GM19035 (cell line): Measurements from ENCODE around the gene NPFF.

Experiments
- ATAC-seq: cut with Tn5 transposase; IDR thresholded peaks from one replicate; pipeline ENCODE4 v1.9.1; 2021; ENCODE audit not compliant: unreplicated experiment

Gene NPFF

DNA sequence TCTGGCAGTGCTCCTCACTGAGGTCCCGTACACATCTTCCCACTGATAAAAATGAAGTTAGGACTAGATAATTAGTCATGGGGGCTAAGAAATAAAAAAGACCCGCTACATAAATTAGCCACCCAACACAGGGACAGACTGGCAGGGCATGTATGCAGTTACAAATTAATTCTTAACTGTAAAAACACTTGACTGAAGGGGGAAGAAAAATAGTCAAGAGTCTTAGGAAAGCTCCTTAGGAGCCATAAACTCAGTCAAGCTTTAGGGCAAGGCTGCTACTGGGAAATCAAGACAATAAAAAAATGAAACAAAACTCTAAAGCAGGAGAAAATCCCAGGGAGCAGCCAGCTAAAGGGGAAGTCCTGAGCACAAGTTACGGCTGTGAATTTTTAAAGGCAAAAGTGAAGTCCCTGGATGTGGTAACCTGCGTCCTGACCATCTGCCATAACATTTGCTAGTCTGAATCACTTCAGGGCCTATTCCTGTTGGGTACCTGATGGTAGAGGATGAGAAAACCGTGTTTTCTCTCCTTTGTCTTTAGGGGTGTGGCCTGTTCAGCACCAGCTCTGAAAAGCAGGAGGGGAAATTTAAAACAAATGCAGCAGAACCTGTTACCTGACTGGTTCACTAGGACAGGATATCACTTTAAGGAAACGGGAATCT lies 7.5 kb upstream of the NPFF start:
- no peak for ATAC-seq

DNA sequence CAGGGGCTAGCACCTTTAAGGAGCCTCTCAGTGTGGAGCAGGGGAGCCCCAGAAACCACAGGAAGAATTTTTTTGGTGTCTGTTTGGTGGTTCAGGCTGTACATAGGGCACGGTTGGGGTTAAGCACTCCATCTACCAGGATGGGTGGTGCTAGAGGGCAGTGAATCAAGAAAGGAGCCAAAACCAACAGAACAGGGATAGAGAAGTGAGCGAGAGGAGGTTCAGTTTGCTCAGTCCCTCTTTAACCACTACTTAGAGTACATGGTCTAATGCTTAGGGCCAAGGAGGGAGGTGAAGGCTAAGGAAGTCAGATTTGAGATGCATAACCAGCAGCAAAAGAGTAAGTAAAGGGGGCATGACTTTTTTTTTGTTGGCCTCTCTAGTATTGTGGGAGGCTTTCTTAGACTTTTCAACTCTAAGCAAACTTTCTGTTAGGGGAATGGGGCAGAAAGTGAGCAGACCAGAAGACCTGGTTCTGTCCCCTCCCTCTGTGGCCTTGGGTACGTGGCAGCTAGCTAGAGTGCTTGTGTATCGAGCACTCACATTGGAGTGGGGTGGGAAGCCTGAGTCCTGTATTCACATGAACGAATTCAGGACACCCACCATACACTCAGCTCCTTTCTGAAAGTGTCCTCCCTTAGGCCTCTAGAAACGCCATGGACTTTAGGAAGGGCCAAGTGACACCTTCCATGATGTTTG lies 6.6 kb upstream of the NPFF start:
- ATAC-seq, result no peak

DNA sequence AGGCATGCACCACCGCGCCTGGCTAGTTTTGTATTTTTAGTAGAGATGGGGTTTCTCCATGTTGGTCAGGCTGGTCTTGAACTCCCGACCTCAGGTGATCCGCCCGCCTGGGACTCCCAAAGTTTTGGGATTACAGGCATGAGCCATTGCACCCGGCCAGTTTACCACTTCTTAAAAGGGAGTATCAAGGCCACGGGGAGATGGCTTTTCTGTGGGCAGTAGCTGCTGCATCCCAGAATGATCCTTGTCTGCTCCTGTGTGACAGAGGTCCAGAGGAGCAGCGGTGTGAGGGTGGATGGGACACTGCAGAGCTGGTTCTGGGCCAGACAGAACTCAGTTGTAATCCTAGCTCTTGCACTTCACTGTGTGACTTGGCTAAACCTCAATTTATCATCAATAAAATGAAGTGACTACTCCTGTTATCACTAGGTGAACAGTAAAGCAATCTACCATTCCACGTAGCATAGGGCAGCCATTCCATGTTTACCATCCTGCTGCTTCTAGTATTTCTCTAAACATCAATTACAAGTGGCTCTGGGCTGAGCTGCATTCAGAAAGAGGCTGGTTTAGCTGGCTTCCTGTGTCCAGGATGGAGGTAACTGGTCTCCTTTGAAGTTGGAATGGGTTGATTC lies 3.0 kb upstream of the NPFF start:
- ATAC-seq, result no peak

DNA sequence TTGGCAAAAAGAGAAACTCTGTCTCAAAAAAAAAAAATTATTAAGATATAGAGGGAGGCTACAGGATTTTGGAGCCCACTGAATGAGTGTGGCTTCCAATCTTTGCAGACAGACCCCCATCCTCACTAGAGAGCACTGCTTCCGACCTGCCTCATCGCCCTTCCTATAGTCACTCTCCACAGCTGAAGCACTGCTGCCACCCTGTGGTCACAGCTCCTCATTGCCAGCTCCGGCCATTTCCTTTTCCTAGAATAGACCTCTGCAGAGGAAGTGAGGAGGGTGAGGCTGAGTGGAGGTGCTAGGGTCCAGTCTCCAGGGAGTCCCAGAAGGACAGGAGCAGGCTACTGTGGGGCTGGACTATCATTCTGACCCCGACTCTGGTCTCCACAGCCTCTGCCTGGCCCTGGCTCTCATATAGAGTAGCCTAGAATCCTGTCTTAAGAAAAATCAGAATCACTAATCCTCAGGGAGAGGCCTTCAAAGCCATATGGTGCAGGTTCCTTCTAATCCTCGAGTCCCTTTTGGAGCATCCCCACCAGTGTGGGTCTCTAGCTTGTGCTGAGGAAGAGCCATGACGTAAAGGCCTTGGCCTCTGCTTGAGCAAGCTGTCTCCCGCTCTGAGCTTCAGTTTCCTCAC lies 1.4 kb upstream of the NPFF start:
- ATAC-seq, result peak; percentile 88

DNA sequence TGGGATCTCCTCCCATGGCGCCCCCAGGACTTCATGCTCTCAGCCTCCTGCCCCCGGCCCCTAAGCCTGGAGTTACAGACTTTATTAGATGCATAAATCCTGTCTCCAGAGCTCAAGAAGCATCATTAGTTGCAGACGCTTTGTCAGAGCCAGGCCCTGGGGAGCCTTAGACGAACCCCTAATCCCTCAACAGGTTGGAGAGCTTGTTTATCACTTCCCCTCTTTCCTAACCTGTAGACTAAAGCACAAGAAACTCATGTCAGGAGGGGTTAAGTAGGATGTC lies 260 bp upstream of the NPFF start:
- ATAC-seq, result no peak

DNA sequence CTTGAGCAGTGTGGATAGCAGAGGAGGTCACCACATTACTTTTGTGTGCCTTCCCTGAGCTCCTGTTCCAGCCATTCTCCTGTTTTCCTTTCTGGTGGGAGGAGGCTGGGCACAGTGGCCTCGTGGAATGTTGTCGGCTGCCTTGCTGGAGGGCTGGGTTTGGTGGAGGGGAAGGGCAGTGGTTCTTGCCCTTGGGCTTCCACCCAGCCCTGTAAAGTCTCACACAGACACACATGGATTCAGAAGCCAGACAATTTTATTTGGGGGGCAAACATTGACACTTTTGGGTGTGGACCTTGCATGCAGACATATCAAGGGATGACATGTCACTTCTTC lies 866 bp downstream of the NPFF start:
- ATAC-seq, result no peak

DNA sequence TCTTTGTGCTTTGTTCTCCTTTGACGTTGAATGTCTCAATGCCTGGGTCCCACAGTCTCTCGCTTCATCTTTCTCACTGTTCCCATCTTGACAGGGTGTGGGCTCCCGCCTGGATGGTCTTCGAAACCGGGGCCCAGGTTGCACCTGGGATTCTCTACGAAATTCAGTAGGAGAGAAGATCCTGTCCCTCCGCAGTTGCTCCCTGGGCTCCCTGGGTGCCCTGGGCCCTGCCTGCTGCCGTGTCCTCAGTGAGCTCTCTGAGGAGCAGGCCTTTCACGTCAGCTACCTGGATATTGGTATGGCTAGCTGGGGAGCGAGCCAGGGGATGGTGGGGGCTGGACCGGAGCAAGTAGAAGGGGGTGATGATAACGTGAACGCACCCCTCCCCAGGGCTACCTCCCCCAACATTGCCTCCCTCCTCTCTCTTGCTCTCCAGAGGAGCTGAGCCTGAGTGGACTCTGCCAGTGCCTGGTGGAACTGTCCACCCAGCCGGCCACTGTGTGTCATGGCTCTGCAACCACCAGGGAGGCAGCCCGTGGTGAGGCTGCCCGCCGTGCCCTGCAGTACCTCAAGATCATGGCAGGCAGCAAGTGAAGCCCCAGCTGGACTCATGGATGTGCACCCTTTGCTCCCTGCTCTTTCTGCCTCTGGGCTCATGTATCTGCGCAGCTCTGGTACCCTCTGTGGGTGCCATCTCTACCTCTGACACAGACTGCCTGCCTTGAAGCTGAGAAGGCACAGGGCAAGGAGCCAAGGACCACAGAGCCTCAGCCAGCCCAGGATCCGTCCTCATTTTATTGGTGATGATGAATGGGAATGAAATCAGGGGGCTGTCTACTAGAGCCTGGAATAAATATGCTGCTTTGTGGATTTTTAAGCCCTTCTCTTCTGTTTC lies 1.5 kb downstream of the NPFF start:
- no peak for ATAC-seq

DNA sequence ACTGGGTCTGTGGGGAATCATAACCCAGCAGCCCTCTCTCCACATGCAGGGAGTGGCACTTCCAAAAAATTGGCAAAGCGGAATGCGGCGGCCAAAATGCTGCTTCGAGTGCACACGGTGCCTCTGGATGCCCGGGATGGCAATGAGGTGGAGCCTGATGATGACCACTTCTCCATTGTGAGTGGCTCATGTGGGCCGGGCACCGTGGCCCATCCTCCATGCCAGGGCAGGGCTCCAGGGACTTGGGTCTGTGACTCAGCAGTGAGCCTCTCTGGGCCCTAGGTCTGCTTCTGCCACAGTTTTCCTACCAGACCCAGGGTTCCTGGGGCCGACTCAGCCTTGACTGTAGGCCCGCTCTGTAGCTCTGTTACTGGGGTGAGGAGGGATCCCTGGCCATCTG lies 2.2 kb downstream of the NPFF start:
- ATAC-seq, result no peak

DNA sequence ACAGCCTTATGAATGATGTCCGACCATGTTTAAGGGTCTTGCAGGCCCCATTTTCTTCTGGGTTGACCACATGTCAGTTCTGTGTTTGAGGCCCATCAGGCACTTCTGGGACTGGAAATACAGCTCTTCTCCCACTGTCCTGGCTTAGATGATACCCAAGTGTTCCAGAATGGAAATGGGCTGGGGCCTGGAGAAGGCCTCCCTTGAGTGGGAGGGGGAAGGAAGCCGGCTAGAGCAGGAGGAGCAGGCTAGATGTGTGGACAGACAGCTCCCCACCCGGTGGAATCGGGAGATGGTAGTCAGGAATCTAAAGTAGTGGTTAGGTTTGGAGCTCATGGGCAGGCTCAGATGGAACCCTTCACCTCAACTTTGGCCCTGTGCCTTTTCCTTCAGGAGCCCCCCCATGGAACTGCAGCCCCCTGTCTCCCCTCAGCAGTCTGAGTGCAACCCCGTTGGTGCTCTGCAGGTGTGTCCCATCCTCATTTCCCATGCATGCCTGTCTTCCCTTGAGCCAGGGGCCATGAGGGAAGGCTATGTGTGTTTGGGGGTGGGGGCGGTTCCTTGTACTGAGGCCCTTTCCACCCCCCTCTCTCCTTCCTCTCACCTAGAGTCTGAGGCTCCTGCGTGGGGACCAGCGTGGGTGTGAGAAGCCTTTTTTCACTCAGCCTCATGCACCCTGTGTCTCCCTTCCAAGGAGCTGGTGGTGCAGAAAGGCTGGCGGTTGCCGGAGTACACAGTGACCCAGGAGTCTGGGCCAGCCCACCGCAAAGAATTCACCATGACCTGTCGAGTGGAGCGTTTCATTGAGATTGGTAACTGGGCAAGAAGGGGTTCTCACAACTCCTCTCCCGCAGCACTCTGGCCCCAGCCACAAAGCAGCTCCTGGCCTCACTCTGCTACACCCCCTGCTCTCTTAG lies 3.0 kb downstream of the NPFF start:
- no peak for ATAC-seq

DNA sequence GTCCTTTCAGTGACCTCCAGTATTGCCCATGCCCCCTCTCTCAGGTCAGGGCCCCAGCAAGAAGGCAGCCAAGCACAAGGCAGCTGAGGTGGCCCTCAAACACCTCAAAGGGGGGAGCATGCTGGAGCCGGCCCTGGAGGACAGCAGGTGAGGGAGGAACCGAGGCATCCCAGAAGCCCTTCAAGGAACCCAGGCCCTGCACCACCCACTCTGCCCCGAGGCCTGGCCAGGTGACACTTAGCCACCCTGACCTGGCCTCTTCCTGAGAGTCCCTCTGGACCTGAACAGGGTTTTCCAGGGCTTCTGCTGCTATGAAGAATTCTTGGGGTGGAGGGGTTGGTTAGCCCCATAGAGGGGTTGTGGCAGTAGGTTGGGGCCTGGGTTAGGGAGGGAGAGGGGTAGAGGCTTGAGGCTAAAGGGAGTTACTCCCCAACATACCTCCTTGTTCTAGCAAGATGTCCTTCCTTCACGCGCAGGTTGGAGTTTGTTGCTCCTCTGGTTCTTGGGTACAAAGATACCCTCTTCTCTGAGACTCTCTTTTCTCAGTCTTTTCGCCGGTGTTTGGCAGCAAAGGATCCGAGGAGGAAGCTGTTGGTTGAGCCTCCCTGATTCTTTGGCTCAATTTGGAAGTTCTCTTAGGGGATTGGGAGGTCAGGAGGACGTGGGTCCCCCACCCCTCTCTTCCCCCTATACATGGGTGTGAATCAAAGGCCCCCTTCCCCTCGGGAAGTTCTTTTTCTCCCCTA lies 4.1 kb downstream of the NPFF start:
- ATAC-seq, result no peak

DNA sequence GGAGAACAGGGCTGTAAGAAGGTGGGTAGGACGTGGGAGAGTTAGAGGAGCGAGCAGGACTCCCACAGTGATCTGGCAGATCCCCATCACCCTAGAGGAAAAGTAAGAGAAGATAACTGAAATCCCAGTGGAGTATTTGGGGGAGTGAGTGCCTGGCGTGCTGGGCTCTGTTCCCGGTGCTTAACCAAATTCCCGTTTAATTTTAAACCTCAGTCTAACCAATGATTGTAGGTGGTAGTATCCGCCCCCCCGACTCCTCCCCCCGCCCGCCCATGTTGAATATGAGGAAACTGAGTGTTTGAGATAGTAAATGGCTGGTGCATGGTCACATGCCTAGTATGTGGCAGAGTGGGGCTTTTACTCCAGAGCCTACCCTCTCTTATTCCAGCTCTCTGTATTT lies 5.0 kb downstream of the NPFF start:
- no peak for ATAC-seq

DNA sequence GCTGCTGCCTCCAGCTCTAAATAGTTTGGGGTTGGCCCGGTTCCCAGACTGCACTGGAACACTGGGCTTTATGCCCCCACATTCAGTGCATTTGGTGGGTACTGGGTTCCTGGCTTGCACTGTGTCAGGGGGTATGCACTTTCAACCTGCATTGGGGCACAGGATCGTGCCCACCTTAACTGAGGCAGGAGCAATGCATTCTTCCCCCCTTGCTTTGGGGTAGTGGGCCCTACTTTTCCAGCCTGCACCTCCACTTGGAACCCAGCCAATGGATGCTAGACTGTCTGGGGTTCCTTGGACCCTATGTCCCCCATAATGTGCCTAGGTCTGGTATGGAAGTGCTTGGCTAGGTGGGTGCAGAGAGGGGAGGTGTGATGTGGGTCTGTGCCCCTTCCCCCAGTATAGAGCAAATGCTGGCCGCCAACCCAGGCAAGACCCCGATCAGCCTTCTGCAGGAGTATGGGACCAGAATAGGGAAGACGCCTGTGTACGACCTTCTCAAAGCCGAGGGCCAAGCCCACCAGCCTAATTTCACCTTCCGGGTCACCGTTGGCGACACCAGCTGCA lies 5.6 kb downstream of the NPFF start:
- ATAC-seq, result no peak

DNA sequence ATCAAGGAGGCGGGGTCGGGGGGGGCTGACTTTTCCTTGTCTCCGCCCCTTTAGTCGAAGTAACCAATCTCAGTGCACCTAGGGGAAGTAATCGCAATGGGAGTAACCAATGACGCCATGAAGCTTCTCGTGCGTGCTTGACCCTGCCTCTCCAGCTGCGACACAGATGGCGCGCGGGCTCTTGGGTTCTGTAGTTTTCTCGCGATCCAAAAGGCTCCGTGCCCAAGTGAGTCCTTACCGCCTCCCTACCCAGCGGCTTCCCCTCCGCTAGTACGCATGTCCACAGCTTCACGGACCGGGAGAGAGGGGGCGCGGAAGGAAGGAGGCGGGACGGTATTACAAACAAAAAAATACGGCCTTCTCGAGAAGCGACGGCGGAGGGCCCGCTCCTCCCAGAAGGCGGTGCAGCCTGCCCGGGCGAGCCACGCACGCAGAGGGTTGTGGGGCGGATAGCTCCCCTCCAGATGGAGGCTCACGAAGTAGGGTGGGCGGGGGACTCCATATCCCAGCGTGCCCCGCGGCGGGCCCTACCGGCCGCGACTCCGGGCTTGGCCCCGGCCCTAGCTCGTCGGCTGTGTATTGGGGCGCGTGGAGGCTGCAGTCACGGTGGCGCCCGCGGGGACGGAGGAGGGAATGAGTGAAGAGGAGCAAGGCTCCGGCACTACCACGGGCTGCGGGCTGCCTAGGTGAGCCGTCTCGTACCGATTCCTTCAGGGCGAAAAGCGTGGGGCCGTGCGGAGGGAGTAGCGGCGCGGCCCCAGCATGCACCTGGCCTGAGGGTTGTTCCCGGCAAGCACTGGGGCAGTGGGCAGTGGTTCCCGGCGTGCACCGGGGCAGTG lies 6.3 kb downstream of the NPFF start, which contains the start of gene TARBP2:
TARBP2 (plus strand) TSS at position 508 of the 839 bp plus-strand sequence; CDS start at position 634, 126 bp downstream.
- ATAC-seq, result peak; percentile 79

DNA sequence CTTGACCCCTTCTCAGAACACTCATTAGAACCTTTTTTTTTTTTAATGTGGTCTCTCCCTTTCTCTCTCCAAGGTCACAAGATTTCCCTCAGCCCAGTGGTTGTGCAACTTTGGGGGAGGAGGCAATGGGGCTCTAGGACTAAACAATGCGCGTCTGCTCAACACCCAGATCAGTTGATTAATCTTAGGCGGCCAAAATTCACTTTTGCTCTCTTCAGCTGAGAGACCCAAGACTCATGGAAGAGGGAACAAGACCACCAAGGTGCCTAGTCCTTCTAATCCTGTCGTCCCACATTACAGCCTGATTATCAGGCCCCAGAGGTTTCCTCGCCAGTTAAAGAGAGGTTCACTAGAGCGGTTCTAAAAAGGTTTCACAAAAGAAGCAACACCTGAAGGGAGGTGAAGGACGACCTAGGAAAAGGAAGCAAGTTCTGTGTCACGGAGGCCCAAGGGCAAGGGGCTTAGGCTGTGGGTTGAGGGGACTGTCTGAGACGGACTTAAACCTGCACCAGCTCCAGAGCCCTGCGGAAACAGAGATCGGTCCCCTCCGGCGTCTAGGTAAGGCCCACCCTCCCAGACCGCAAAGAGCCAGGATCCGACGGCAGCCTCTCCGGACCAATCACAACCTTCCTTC lies 7.0 kb downstream of the NPFF start:
- no peak for ATAC-seq

DNA sequence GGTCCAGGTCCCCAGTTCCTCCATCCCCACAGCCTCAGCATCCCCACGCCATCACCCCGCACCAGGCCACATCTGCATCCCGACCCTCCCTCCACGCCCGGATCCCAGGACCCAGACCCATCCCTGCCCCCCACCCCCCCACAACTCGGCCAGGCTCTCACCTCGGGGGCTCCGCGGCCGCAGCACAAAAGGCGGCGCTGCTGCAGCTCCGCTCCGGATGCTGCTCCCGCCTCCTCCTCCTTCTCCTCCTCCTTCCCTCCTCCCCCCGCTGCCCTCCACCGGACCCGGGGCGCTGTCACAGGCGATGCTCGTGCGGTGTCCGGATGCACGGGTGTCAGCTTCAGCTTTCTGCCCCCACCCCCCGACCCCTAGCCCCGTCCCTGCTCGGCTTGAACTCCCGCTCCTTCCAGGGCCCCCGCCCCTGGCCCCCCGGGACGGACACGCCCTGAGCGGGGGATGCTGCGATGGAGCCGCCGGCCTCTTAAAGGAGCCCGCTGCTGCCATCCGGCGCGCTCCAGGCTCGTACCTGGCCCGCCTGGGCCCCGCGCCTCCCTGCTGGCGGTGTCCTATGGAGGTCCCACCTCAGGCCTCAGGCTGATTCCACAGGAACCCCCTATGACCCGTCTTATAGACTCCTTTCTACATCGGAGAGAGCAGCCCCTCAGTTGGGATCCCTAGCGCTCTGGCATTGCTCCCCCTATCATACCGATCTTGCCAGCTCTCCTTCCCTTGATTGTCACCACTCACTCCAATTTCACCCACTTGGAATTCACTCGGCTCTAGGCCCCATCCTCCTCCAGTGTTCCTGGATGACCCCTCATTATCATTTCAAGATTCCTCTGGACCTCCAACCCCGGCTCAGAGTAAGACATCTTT lies 7.8 kb downstream of the NPFF start, which contains the start of gene MAP3K12:
MAP3K12 (minus strand) TSS at position 193 of the 876 bp plus-strand sequence. CDS start 12,067 bp downstream, outside the sequence.
- ATAC-seq, result no peak

DNA sequence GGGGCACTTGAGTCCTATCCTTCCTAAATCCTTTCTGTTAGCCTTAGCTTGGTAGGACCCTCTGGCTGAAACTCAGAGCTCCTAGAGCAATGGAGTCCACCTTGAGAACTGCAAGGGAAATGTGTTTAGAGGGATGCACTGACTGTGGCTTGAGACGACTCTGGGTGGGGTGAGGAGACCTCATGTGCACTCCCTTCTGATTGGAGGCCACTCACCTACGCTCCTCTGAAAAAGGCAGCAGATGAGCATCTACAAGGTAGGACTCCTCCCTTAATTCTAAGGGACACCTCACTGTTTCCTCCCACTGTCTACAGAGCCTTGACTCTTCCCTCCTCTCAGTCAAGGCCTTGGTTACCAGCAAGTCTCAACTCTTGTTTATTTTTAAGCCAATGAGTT lies 9.1 kb downstream of the NPFF start:
- no peak for ATAC-seq

DNA sequence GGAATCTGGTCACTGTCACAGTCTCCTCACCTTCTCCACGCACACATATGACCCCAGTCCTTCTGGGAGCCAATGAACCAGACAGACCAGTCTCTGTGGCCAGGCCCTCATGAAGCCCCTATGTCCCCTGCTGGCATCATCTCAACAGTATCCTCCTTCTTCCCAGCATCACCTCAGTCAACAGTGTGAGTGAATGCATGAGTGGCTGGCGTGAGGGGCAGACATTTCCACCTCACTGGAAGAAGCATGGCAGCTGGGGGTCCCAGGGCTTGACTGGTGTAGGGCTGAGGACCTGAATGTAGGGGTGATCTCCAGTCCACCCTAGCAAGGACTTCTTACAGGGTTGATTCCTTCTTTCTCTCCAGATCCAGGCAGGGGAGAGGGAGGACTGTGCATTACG lies 9.8 kb downstream of the NPFF start:
- no peak for ATAC-seq
